HepG2 (cell line): ENCODE data around the gene EPHA10. TPM values are rescaled to one million over a fixed set of nuclear protein-coding genes. Genes with fewer than 3 reads are reported as not detected.
A peak's percentile ranks its signal among the peaks of the same experiment; 100 is the strongest.

Source experiments
- CTCF ChIP-seq: sonication (generic); formaldehyde crosslinking; IDR thresholded peaks from 2 replicates; pipeline ENCODE4 v1.5.0; 2020; ENCODE audit warnings: mild to moderate bottlenecking, missing genetic modification reagents, moderate library complexity
- E2F2 ChIP-seq: sonication (generic); formaldehyde crosslinking; IDR thresholded peaks from 2 replicates; pipeline ENCODE4 v1.4.0; 2020; ENCODE audit warnings: missing genetic modification reagents, borderline replicate concordance
- GABPB1 ChIP-seq: IDR thresholded peaks from 2 replicates; pipeline ENCODE4 v1.6.1; 2016; ENCODE audit warnings: mild to moderate bottlenecking, missing genetic modification reagents, moderate library complexity, missing compliant biosample characterization
- GLI4 ChIP-seq: sonication (generic); formaldehyde crosslinking; IDR thresholded peaks from 2 replicates; pipeline ENCODE4 v1.5.1; 2020; ENCODE audit warnings: missing genetic modification reagents, mild to moderate bottlenecking, moderate library complexity, borderline replicate concordance
- HOXA5 ChIP-seq: sonication (generic); formaldehyde crosslinking; IDR thresholded peaks from 2 replicates; pipeline ENCODE4 v1.4.0; 2020; ENCODE audit warnings: missing genetic modification reagents
- MLXIP ChIP-seq: sonication (generic); formaldehyde crosslinking; IDR thresholded peaks from 2 replicates; pipeline ENCODE4 v1.9.0; 2021; ENCODE audit warnings: missing genetic modification reagents, borderline replicate concordance
- XRCC5 ChIP-seq: fragments of 200-400 bp; formaldehyde crosslinking; optimal IDR thresholded peaks from 2 replicates; pipeline ENCODE3; 2017; ENCODE audit warnings: mild to moderate bottlenecking, low read length
- YEATS2 ChIP-seq: sonication (generic); formaldehyde crosslinking; IDR thresholded peaks from 2 replicates; pipeline ENCODE4 v1.4.0; 2020; ENCODE audit warnings: missing genetic modification reagents, borderline replicate concordance
- ZHX2 ChIP-seq, 2 experiments: sonication (generic) in 1 of 2; formaldehyde crosslinking in 1 of 2; IDR thresholded peaks; 2 replicates each; pipeline versions ENCODE4 v1.6.1 to v1.9.0; 2014 to 2022; ENCODE audit warnings: antibody characterized with exemption in 1 of 2, borderline replicate concordance in 1 of 2, inconsistent platforms in 1 of 2, low read depth in 1 of 2, missing genetic modification reagents in 1 of 2
- ZNF138 ChIP-seq: sonication (generic); formaldehyde crosslinking; IDR thresholded peaks from 2 replicates; pipeline ENCODE4 v1.5.0; 2020; ENCODE audit warnings: mild to moderate bottlenecking, low read depth, missing genetic modification reagents
- ZNF414 ChIP-seq: sonication (generic); formaldehyde crosslinking; IDR thresholded peaks from 2 replicates; pipeline ENCODE4 v1.5.0; 2020; ENCODE audit warnings: missing genetic modification reagents
- ZNF460 ChIP-seq: sonication (generic); formaldehyde crosslinking; IDR thresholded peaks from 2 replicates; pipeline ENCODE4 v1.5.1; 2020; ENCODE audit warnings: missing genetic modification reagents, mild to moderate bottlenecking, borderline replicate concordance
- polyA plus RNA-seq, 8 experiments: library from polyadenylated mRNA; depleted of rRNA in 3 of 8; stranded (reverse) in 7 of 8; unstranded in 1 of 8; fragments of >200 nt; fragmentation: Illumina TruSeq in 4 of 8; extraction: Trizol in 4 of 8; gene quantifications; 2 replicates each; pipeline versions ENCODE4 v1.2.1 to v1.2.3, GENCODE V29; 2011 to 2016; ENCODE audit warnings: low read depth in 4 of 8, missing spikeins in 1 of 8, mixed read lengths in 1 of 8; ENCODE audit not compliant: insufficient read depth in 1 of 8
- total RNA-seq, 5 experiments: library from RNA; depleted of rRNA; stranded (reverse); fragments of >200 nt; fragmentation: Illumina TruSeq; extraction: Trizol; gene quantifications; 2 replicates each; pipeline ENCODE4 v1.2.3, GENCODE V29; 2016; ENCODE audit warnings: low read depth in 1 of 5

The EPHA10 gene
- total and polyA plus RNA-seq, 2 of the 13 experiments (the other 11 are each of a cell fraction or from before 2014, with no cell fraction given): 0.11 to 0.58 TPM

GRCh38 chr1:37764414-37764825 is 500 bp downstream of the EPHA10 start (continued):
- TF ChIP-seq GABPB1 (CRISPR knock-in tag): peak; percentile 70
- TF ChIP-seq YEATS2 (CRISPR knock-in tag): peak; percentile 84
- TF ChIP-seq ZNF414 (CRISPR knock-in tag): peak; percentile 99
- TF ChIP-seq GLI4: peak; percentile 100
- no peak for TF ChIP-seq CTCF (CRISPR knock-in tag)
- TF ChIP-seq MLXIP (CRISPR knock-in tag): peak; percentile 98
- TF ChIP-seq HOXA5 (CRISPR knock-in tag): peak; percentile 100
- TF ChIP-seq ZHX2 (IDR thresholded peaks at IDR 0.05; ENCODE audit: low read depth): no peak
- TF ChIP-seq ZHX2 (CRISPR knock-in tag; IDR thresholded peaks at IDR 0.05; ENCODE audit: borderline replicate concordance): peak; percentile 99
- peak; percentile 99; the same call in 1 of the 2 replicates for TF ChIP-seq E2F2
- no peak for TF ChIP-seq ZNF460
- TF ChIP-seq ZNF138: peak; percentile 100
- TF ChIP-seq XRCC5: no peak
